Neural cell (in vitro differentiated cells): ENCODE results near the gene PROK2. TPM values are rescaled to one million over a fixed set of nuclear protein-coding genes. Genes with fewer than 3 reads are reported as not detected.

Experiments used
- polyA plus RNA-seq: library from polyadenylated mRNA; depleted of rRNA; stranded (reverse); fragments of >200 nt; gene quantifications from 2 replicates; pipeline ENCODE4 v1.2.3, GENCODE V29; 2014
- small RNA-seq, 3 experiments: library from RNA; depleted of rRNA; stranded (forward); fragments of <200 nt; gene quantifications; one replicate each; pipeline ENCODE3, GENCODE V24; 2012

PROK2 gene
- polyA plus RNA-seq, 1 donor from 2014 or later, result 0.30 TPM

Small RNA genes within 50 kb of the gene (small RNA-seq; reads per million reads assigned to genes)
- 0 reads per million in 3 experiments for gene RN7SL271P

Other genes with a start within 250 kb of the PROK2 start
- gene FOXP1, start 201.4 kb downstream of the PROK2 start, polyA plus RNA-seq, result 5.6 and 6.1 TPM in 2 replicates
- gene EIF4E3, start 59.7 kb downstream of the PROK2 start, polyA plus RNA-seq, result 9.2 and 11.4 TPM in 2 replicates
- 67.8 and 69.4 TPM in 2 replicates for gene GPR27, start 31.3 kb downstream of the PROK2 start, polyA plus RNA-seq